ENCODE measurements around the gene PIK3CA. TPM values are rescaled to one million over a fixed set of nuclear protein-coding genes. Genes with fewer than 3 reads are reported as not detected.

PIK3CA gene
- total RNA-seq, 4 donors from 2014 or later, result 12.6 to 65.2 (median 36.3) TPM

DNA sequence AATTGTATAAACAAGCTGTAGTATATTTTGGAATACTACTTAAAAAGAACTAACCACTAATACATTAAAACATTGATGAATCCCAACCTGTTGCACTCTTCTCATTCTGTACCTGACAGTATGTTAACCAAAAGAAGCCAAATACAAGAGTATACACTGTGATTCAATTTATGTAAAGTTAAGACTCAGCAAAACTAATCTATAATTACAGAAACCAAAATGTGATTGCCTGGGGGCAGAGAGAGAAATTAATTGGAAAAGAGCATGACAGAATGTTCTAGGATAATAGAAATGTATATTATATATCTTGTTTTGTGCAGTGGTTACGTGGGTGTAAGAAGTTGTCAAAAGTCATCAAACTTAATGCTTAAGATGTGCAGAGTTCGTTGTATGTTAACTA is 31.1 kb downstream of the PIK3CA start:
- intact Hi-C loops (cut with DNase I; ENCODE audit: low total_unique reads), result no loop called here
- Histone ChIP-seq H3K27ac (peak overlapping the region; percentile 72 to 87), H3K27me3 (no peaks in the 10 kb centered on the region), H3K9me3 (no peaks in the 10 kb centered on the region), H3K4me1 (peaks cover 0 to 37% of the 10 kb centered on the region in 2 donors), H3K36me3 (no peaks in the 10 kb centered on the region), H3K4me3 (no peak overlapping the region)
- TF ChIP-seq POLR2A (IDR thresholded peaks at IDR 0.05), result no peak
- TF ChIP-seq, protein P1, sequence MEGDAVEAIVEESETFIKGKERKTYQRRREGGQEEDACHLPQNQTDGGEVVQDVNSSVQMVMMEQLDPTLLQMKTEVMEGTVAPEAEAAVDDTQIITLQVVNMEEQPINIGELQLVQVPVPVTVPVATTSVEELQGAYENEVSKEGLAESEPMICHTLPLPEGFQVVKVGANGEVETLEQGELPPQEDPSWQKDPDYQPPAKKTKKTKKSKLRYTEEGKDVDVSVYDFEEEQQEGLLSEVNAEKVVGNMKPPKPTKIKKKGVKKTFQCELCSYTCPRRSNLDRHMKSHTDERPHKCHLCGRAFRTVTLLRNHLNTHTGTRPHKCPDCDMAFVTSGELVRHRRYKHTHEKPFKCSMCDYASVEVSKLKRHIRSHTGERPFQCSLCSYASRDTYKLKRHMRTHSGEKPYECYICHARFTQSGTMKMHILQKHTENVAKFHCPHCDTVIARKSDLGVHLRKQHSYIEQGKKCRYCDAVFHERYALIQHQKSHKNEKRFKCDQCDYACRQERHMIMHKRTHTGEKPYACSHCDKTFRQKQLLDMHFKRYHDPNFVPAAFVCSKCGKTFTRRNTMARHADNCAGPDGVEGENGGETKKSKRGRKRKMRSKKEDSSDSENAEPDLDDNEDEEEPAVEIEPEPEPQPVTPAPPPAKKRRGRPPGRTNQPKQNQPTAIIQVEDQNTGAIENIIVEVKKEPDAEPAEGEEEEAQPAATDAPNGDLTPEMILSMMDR (IDR thresholded peaks at IDR 0.05), result no peak
- DNase-seq, result no peak

DNA sequence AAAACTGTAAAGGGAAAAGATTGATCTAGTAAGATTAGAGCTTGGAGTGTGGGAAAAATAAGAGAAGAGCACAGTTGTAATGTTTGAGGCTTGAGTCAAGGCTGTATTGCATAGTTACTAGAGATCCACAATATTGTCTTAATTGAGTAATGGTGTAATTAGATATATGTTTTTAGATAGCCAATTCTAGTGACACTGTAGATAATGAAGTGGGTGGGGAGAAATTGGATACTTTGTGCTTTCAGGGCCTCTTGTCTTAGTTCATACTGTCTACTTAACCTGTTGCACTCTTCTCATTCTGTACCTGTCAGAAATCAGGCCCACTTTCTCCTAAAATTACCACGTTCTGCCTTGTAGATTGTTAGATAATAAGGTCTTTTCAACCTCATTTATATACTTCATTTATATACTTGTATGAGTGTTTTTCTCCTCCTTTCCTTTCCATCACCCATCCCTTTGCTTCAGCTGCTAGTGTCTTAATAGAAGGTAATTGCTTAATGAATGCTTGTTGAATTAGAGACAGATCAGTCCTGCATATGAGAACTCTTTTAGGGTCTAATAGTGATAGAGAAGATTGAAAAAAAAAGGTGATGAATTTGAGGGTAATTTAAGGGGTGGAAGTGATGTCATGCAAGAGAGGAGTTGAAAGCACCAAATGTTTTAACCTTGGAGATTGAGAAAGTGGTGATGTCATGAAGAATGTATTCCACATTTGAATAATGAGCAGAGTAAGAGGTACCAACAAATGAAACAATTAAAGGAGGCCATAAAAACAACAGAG is 32.0 kb downstream of the PIK3CA start:
- Histone ChIP-seq H3K4me3 (no peak overlapping the region), H3K4me1 (peaks cover 0 to 37% of the 10 kb centered on the region in 2 donors), H3K27me3 (no peaks in the 10 kb centered on the region), H3K27ac (peak overlapping the region; percentile 72 to 87), H3K36me3 (no peaks in the 10 kb centered on the region), H3K9me3 (no peaks in the 10 kb centered on the region)
- intact Hi-C loops (cut with DNase I; ENCODE audit: low total_unique reads), result no loop called here
- TF ChIP-seq, protein P1 (IDR thresholded peaks at IDR 0.05), result no peak
- no peak for TF ChIP-seq POLR2A (IDR thresholded peaks at IDR 0.05)
- no peak for DNase-seq

DNA sequence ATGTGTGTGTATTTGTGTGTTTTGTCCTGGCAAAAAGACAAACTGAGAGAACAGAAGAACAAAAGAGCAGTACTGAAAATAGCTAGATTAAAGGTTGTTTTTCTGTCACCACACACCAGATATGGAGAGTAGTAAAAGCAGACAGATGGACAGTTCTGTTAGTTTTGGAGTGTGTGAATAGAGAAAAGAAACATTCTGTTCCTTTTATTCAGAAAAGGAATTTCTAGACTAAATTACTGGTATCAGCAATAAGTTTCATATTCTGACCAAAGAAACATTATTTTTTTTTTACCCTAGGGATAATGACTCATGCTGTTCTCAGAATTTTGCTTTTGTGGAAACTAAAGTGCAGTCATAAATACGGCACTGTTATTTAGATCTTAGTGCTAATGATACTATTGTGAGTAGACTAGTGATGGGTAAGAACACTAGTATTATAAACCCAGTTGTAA is 32.9 kb downstream of the PIK3CA start:
- no peaks in the 10 kb centered on the region for H3K27me3 ChIP-seq
- TF ChIP-seq POLR2A (IDR thresholded peaks at IDR 0.05), result no peak
- TF ChIP-seq, protein P1 (IDR thresholded peaks at IDR 0.05), result no peak
- no peaks in the 10 kb centered on the region for H3K36me3 ChIP-seq
- peak overlapping the region; percentile 72 to 87 for H3K27ac ChIP-seq
- H3K9me3 ChIP-seq, result no peaks in the 10 kb centered on the region
- H3K4me1 ChIP-seq, result peaks cover 0 to 37% of the 10 kb centered on the region in 2 donors
- no peak for DNase-seq
- intact Hi-C loops (cut with DNase I; ENCODE audit: low total_unique reads), result no loop called here
- no peak overlapping the region for H3K4me3 ChIP-seq

DNA sequence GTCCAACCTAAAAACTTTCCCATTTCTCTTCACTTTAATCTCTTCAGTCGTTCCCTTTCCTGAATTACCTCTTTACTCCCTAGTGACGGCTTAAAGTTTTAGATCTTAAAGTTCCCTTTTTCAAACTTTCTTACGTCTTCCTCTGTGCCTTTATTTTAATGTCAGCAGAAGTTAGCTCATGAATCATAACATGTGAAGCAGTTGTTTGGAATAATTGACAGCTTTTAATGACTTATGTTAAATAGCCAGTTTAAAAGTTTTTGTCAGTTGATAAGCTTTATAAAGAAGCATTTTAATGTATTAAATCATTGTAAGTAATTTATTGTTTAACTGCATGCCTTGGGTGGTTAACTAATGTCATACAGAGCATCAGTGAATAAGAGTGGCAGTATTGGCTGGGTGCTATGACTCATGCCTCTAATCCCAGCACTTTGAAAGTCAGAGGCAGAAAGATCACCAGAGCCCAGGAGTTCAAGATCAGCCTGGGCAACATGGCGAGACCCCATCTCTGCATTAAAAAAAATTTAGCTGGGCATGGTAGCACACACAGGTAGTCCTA is 33.9 kb downstream of the PIK3CA start:
- Histone ChIP-seq H3K4me1 (peaks cover 0 to 37% of the 10 kb centered on the region in 2 donors), H3K27ac (peak overlapping the region; percentile 72 to 87), H3K9me3 (no peaks in the 10 kb centered on the region), H3K36me3 (no peaks in the 10 kb centered on the region), H3K4me3 (no peak overlapping the region), H3K27me3 (no peaks in the 10 kb centered on the region)
- TF ChIP-seq, protein P1 (IDR thresholded peaks at IDR 0.05), result no peak
- no peak for TF ChIP-seq POLR2A (IDR thresholded peaks at IDR 0.05)
- intact Hi-C loops (cut with DNase I; ENCODE audit: low total_unique reads), result no loop called here
- no peak for DNase-seq

DNA sequence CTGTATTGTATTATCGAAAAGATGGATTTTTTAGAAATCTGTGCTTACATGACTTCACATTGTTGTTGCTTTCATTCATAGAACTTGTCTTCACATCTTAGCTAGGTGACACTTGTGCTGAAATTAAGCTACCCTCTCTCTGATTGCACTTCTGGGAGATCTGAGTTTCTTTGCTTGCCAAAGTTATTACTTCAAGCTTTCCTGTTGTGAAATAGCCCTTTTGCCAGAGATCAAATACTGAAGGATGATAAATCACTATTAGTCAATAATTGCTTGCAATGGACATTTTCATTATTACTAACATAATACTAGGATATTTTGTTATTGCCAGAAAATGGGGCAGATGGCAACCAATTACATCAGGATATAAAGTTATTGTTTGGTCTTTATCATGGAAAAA is 34.7 kb downstream of the PIK3CA start:
- no peaks in the 10 kb centered on the region for H3K27me3 ChIP-seq
- peaks cover 0 to 37% of the 10 kb centered on the region in 2 donors for H3K4me1 ChIP-seq
- no peak overlapping the region for H3K4me3 ChIP-seq
- TF ChIP-seq POLR2A (IDR thresholded peaks at IDR 0.05), result no peak
- TF ChIP-seq, protein P1 (IDR thresholded peaks at IDR 0.05), result no peak
- intact Hi-C loops (cut with DNase I; ENCODE audit: low total_unique reads), result no loop called here
- H3K36me3 ChIP-seq, result no peaks in the 10 kb centered on the region
- no peak for DNase-seq
- H3K27ac ChIP-seq, result peak overlapping the region; percentile 72 to 87
- no peaks in the 10 kb centered on the region for H3K9me3 ChIP-seq

Data from uterus (tissue), 4 donors.